ENCODE measurements around the gene TNN.

DNA sequence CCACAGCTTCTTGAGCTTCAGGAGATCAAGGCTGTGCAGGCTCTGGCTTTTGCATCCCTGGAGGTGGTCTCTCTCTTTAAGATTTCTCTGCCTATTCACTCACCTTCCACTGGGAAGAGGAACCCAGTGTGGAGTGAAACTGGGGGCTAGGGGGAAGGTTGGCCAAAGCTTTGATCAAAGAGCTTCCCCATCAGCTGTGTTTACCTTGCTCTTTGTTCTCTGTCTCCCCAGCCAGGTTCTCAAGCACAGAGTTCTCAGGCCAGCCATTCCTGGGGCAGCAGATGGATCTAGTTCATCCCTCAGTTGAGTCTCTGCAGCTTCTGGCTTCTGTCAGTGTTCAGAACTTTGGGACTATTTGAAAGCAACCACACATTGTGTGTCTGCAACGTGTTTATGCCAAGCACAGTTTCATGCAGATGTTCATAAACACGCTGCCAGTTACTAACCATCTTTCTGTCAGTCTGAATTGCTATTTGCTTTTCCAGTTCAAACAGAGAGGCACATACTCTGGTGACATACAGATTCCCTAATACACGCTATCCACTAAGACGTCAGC lies 27.2 kb upstream of the TNN start:
- TF ChIP-seq, protein P1, sequence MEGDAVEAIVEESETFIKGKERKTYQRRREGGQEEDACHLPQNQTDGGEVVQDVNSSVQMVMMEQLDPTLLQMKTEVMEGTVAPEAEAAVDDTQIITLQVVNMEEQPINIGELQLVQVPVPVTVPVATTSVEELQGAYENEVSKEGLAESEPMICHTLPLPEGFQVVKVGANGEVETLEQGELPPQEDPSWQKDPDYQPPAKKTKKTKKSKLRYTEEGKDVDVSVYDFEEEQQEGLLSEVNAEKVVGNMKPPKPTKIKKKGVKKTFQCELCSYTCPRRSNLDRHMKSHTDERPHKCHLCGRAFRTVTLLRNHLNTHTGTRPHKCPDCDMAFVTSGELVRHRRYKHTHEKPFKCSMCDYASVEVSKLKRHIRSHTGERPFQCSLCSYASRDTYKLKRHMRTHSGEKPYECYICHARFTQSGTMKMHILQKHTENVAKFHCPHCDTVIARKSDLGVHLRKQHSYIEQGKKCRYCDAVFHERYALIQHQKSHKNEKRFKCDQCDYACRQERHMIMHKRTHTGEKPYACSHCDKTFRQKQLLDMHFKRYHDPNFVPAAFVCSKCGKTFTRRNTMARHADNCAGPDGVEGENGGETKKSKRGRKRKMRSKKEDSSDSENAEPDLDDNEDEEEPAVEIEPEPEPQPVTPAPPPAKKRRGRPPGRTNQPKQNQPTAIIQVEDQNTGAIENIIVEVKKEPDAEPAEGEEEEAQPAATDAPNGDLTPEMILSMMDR (conservative IDR thresholded peaks at IDR 0.05; ENCODE audit: low read depth, low read length), result no peak
- no peak for TF ChIP-seq EZH2 (IDR thresholded peaks at IDR 0.05; ENCODE audit: low read length, unreplicated experiment)
